Bone marrow (tissue), 2 donors: ENCODE measurements around the gene GLRA3.
"Not testable (repeated sequence)": the region's sequence is repeated elsewhere in the genome, so short reads cannot be mapped to it uniquely, and the experiment has no call there.

ENCODE experiments used
- DNase-seq, 2 donors: peaks; one replicate each; lab custom pipeline; 2025; lab: John Stamatoyannopoulos, UW

GLRA3 gene

GRCh38 chr4:174658246-174658645 is 170.8 kb downstream of the GLRA3 start:
- no peak for DNase-seq

- DNase-seq, result no peak
Measured at GRCh38 chr4:174657472-174657871, 171.6 kb downstream of the GLRA3 start.

GRCh38 chr4:174654634-174655033 is 174.4 kb downstream of the GLRA3 start:
- no peak for DNase-seq

- no peak for DNase-seq
Measured at GRCh38 chr4:174650711-174651355, 178.2 kb downstream of the GLRA3 start.

GRCh38 chr4:174648812-174649211 is 180.2 kb downstream of the GLRA3 start:
- DNase-seq, result no peak

- DNase-seq, result no peak
Measured at GRCh38 chr4:174646326-174646725, 182.7 kb downstream of the GLRA3 start.

- DNase-seq, result no peak
Measured at GRCh38 chr4:174640146-174640545, 188.9 kb downstream of the GLRA3 start.

- DNase-seq, result no peak
Measured at GRCh38 chr4:174635732-174636131, 193.3 kb downstream of the GLRA3 start.

GRCh38 chr4:174633399-174633798 is 195.6 kb downstream of the GLRA3 start:
- DNase-seq, result no peak

- peak in 1 of 2 donors; percentile 4 for DNase-seq
Measured at GRCh38 chr4:174631901-174632758, 196.9 kb downstream of the GLRA3 start.

- DNase-seq, result not testable (repeated sequence)
Measured at GRCh38 chr4:174629907-174630450, 199.1 kb downstream of the GLRA3 start.

GRCh38 chr4:174629265-174629664 is 199.8 kb downstream of the GLRA3 start:
- no peak for DNase-seq

GRCh38 chr4:174628191-174628590 is 200.9 kb downstream of the GLRA3 start:
- DNase-seq, result no peak

- DNase-seq, result no peak
Measured at GRCh38 chr4:174627473-174627872, 201.6 kb downstream of the GLRA3 start.

GRCh38 chr4:174626342-174627008 is 202.6 kb downstream of the GLRA3 start:
- DNase-seq, result no peak

GRCh38 chr4:174616661-174617060 is 212.4 kb downstream of the GLRA3 start:
- DNase-seq, result peak in 1 of 2 donors; percentile 69

GRCh38 chr4:174613979-174614378 is 215.1 kb downstream of the GLRA3 start:
- peak in 1 of 2 donors; percentile 75 for DNase-seq

GRCh38 chr4:174611792-174612191 is 217.3 kb downstream of the GLRA3 start:
- no peak for DNase-seq

- no peak for DNase-seq
Measured at GRCh38 chr4:174607792-174608191, 221.3 kb downstream of the GLRA3 start.

- peak in 1 of 2 donors; percentile 72 for DNase-seq
Measured at GRCh38 chr4:174604198-174604597, 224.8 kb downstream of the GLRA3 start.

- no peak for DNase-seq
Measured at GRCh38 chr4:174600391-174600790, 228.7 kb downstream of the GLRA3 start.

- DNase-seq, result no peak
Measured at GRCh38 chr4:174598800-174599199, 230.2 kb downstream of the GLRA3 start.
